HG03139 (cell line): ENCODE measurements around the gene CALCR.

Source experiments
- ATAC-seq: cut with Tn5 transposase; IDR thresholded peaks from one replicate; pipeline ENCODE4 v1.9.1; 2021; ENCODE audit not compliant: unreplicated experiment

CALCR gene

GRCh38 chr7:93461350-93461749 lies 113.2 kb downstream of the CALCR start:
- no peak for ATAC-seq

DNA sequence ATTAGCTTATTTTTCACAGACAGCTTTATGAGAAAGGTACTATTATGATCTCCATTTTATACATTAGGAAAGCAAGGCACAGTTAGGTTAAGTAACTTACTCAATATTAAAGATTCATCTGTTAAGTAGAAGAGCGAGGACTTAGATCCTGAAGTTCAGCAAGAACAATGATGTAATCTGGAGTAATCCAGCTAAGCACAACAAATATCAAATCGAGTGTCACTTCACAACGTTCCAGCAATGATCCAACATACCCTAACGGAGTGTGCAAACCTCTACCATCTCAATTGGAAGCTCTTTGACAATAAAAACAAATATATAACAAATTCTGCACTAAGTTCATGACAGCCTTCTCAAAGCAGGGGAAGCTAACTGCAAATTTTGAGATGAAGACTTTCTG lies 121.3 kb downstream of the CALCR start:
- ATAC-seq = no peak

DNA sequence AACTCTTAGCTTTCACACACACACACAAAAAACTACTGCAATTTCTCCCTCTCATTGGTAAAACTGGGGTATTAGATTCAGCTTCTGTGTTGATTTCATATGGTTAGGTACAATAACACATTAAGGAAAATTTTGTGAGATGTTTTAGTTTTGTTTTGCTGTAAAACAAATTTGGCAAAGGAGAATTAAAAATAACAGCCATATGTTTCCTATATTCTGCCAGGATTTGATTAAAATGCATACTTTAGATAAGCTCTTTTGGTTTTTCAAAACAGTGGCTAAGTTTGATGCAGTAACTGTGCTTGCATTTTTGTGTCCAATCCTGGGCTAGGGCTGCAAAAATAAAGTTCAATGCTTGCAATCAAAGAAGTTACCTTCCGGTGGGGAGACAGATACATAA lies 126.3 kb downstream of the CALCR start:
- no peak for ATAC-seq

DNA sequence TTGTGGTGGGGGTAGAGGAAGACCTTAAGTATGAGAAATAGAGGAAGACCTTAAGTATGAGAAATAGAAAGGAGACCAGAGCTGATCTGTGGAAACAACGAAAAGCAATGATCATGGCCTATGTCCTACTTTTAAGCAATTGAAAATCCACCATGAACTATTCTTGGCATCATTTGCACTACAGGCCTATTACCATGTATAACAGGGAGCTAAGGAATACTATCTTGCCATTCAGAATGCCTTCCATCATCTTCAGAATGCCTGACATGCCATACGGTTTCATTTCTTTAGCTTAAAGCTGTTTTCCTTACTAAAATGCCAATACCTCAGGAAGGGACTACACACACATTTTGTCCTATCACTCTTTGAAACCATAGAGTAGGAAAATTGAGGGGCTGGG lies 127.0 kb downstream of the CALCR start:
- ATAC-seq = no peak

- peak; percentile 79 for ATAC-seq
These were observed 131.9 kb downstream of the CALCR start for GRCh38 chr7:93442478-93443224.

- ATAC-seq = no peak
These were observed 138.7 kb downstream of the CALCR start for GRCh38 chr7:93435791-93436190.

GRCh38 chr7:93432130-93432529 lies 142.4 kb downstream of the CALCR start:
- ATAC-seq = no peak

DNA sequence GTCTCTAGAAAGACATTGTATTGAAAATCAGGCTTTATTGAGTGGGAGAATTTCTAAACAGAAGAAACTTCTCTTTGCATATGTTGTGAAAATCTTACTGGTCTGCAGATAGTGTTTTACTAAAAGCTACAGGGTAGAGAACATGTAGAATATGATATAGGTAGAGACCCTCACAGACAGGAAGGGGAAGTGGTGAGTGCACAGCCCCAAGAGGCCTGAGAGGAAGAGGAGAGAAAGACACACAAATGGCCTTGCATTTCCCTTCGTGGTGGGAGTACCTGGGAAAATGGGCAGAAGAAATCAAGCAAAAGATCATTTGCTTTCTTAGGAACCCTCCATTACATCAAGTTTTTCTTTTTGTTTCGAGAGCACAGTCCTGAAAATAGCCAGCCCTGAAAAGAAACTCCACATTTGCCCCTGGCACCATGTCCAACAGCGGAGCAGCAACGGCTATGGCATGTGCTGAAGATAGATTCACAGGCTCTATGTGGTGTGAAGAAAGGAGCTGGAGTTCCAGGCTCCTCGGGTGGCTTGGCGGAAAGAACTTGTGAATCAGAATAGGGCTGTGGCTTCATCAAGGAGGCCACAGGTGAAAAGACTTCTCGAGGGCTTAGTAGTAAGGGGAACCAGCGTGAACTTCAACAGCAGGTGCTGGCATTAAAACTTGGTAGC lies 143.5 kb downstream of the CALCR start:
- ATAC-seq = no peak

GRCh38 chr7:93429563-93429962 lies 145.0 kb downstream of the CALCR start:
- no peak for ATAC-seq

GRCh38 chr7:93427107-93427506 lies 147.4 kb downstream of the CALCR start:
- no peak for ATAC-seq

- no peak for ATAC-seq
These were observed 148.3 kb downstream of the CALCR start for GRCh38 chr7:93426155-93426696.

- no peak for ATAC-seq
These were observed 159.9 kb downstream of the CALCR start for GRCh38 chr7:93414574-93414973.

DNA sequence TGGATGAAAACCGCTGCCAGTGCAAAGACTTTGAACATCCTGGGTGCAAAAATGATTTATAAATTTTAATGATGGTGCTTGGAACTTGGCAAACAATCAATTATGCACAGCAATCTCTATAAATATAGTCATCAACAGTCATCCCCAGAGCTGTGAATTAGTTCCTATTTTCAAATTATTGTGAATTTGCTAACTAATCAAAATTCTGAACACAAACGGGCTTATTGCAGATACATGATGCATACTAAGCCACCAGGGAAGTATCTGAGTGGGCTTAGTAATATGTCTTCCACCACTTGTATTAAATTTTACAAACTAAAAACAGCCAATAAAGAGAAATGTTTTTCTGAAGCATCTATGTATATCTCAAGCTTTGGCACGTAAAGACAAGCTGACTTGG lies 165.2 kb downstream of the CALCR start:
- ATAC-seq = no peak

DNA sequence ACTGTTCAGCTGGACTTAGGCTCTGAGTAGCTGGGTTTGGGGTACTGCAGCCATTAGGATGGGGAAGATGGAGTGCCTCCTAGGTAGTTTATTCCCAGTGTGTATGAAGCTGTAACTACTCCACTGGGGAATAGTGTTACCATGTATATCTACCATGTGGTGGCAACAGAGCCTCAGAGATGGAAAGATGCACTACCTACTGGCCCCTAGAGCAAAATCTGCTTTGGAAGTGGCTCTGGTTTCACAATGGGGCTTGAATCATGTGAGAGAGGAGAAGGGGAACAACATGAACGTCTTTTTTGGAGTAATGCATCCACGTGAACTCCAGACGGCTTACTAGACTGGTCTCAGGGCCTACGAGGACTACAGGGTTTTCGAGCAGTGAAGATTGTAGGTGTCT lies 167.3 kb downstream of the CALCR start:
- ATAC-seq = no peak

DNA sequence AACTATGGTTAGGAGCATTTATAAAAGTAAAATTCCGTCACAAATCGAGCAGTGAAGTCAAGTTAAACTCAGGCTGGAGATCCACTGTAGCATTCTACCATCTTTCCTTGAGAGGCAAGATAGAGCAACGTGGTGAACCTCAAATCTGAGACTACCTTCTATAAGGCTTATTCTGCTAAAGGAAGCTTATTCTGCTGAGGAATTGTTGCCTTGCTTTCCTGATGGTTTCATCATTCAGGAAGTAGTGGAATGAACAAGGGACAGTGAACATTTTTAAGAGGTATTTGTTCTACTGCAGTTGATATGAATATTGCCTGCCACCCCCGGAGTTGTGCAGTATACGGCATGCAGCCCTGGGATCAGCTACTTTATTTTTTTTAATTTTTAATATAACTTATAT lies 171.6 kb downstream of the CALCR start:
- no peak for ATAC-seq

GRCh38 chr7:93399642-93400041 lies 174.9 kb downstream of the CALCR start:
- ATAC-seq = no peak

DNA sequence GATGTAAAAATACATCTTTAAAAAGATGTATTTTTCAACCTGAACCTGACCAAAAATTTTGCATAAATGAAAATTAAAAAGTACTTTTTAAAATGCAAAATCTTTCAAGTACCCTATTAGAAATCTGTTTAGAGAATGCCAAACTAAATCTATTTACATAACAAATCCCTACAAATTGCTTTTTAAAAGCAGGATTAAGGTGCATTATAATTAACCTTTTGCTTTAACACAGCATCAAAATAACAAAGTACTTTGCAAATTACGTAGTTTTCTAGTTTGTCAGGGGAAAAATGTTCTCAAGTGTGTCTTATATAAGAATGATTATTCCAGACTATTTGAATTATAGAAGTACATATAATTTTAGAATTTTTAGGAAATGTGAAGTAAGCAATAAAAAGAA lies 181.5 kb downstream of the CALCR start:
- ATAC-seq = no peak

DNA sequence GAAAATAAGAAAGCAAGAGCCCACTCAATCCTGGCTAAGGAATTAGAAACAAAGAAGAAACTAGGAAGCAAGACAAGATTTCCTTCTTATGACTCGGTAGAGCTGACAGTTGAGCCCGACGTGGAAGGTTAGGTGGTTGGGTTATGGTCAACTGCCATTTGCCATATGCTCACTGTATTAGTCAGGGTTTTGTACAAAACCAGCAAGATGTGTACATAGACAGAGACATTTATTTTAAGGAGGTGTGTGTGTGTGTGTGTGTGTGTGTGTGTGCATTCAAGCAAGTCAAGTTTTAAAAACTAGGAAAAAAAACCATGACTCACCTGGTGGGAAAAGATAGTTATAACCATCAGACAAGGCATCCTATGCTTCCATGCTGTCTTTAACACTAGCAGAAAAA lies 183.9 kb downstream of the CALCR start:
- no peak for ATAC-seq

DNA sequence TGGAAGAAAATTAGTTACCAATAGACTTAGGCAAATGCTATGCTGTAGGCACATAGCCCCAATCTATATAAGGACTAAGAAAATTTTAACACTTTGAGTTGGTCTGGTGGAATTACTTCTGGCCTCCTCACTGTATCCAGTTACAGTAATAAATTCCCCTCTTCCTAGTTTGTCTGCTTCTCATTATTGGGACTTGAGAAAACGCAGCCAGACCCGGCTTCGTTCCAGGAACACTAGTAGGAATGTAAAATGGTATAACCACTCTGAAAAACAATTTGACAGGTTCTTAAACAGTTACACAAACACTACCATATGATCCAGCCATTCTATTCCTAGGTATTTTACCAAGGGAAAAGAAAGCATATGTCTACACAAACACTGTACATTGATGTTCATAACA lies 192.2 kb downstream of the CALCR start:
- ATAC-seq = no peak

DNA sequence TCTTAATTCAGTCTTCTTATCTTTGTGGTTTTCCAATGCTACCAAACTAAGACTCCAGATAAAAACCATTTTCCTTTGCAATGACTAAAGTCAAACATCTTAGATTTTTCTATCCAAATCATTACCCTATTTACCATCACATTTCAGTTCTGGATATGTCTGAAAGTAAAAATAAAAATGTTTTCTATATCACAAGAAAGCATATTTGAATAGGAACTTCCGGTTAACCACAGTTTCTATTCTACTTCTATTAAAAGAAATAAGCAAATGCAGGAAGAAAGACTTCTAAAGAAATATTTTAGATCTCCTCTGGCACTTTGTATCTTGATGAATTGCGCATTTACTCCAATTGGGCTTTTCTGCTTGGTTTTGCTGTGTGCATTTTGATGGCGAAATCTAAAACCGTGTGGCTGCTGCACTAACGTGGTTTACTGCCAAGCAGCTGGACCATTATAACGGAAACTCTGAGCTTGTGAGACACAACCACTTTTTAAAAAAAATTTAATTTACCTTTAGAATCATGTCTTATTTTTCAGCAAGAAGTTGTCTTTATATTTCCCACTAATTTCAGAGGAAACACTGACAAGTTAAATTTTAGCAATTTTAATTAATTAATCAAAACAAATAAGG lies 196.3 kb downstream of the CALCR start:
- ATAC-seq = no peak

GRCh38 chr7:93375603-93376002 lies 198.9 kb downstream of the CALCR start:
- no peak for ATAC-seq
